HepG2 (cell line): Measurements from ENCODE around the gene THRB. TPM values are rescaled to one million over a fixed set of nuclear protein-coding genes. Genes with fewer than 3 reads are reported as not detected.
"Not testable (repeated sequence)": the region's sequence is repeated elsewhere in the genome, so short reads cannot be mapped to it uniquely, and the experiment has no call there.

Experiments
- ATAC-seq: fragments of 200-7000 bp; cut with Tn5 transposase; 3 replicates; pipeline ENCODE4 v1.9.1; 2020; ENCODE audit warnings: mild to moderate bottlenecking, moderate library complexity
- BruUV-seq: library from RNA; stranded (reverse); fragments of 400-500 nt; replicated peaks from 2 replicates; lab custom pipeline; 2021; lab: Mats Ljungman, UMichigan
- CTCF ChIA-PET: fragments of 300-600 bp; formaldehyde crosslinking; extraction: SDS; loops from one replicate; lab custom pipeline; 2021; ENCODE audit warnings: low total read pairs, inconsistent platforms, low intra/inter-chr PET ratio; lab: Yijun Ruan, JAX
- POLR2A ChIA-PET: fragments of 350-600 bp; sonication (Branson Sonifier 250); formaldehyde crosslinking; loops from one replicate; lab custom pipeline; 2020; ENCODE audit warnings: antibody characterized with exemption, inconsistent platforms; lab: Yijun Ruan, JAX
- DNase-seq: peaks from one replicate; pipeline ENCODE4 v3.0.0-alpha.2; 2015; ENCODE audit warnings: low spot score
- FAIRE-seq: peaks from 3 replicates; lab custom pipeline; 2011; peaks lifted over from hg19 to GRCh38; lab: Jason Lieb, UNC
- H2AFZ ChIP-seq: one replicate; pipeline ENCODE4 v1.6.1; 2011; ENCODE audit warnings: low read length, inconsistent platforms
- H3K27ac ChIP-seq: fragments of 300-600 bp; 3 replicates; pipeline ENCODE4 v1.8.0; 2011; ENCODE audit warnings: mixed run types, mild to moderate bottlenecking, mixed read lengths, low read length, inconsistent platforms; ENCODE audit not compliant: insufficient read depth; ENCODE audit errors: extremely low read length
- H3K27me3 ChIP-seq, 2 experiments: fragments of 200-600 bp in 1 of 2; 2 replicates in 1 of 2; 3 replicates in 1 of 2; pipeline versions ENCODE4 v1.6.0 to v1.8.0; 2011; ENCODE audit warnings: low read length in 2 of 2, mild to moderate bottlenecking in 2 of 2, moderate library complexity in 2 of 2, inconsistent platforms in 1 of 2; ENCODE audit not compliant: insufficient read depth in 2 of 2, control insufficient read depth in 1 of 2
- H3K36me3 ChIP-seq, 2 experiments: fragments of 200-600 bp in 1 of 2; replicated peaks in 1 of 2; 2 replicates in 1 of 2; 3 replicates in 1 of 2; pipeline versions ENCODE4 v1.5.1 to v1.8.0; 2011; ENCODE audit warnings: low read length in 2 of 2, inconsistent platforms in 1 of 2; ENCODE audit not compliant: insufficient read depth in 2 of 2, control insufficient read depth in 1 of 2
- H3K4me1 ChIP-seq: 2 replicates; pipeline ENCODE4 v1.5.1; 2012; ENCODE audit warnings: low read length, inconsistent platforms; ENCODE audit not compliant: insufficient read depth
- H3K4me2 ChIP-seq: 2 replicates; pipeline ENCODE4 v1.6.0; 2011; ENCODE audit warnings: low read depth, low read length, inconsistent platforms
- H3K4me3 ChIP-seq, 3 experiments: fragments of 200-600 bp in 1 of 3; sonication (generic), shearing (Covaris generic) in 1 of 3; replicated peaks in 1 of 3; 2 replicates each; pipeline ENCODE4 v1.5.1; 2011 to 2016; ENCODE audit warnings: low read length in 3 of 3, inconsistent platforms in 2 of 3, low read depth in 2 of 3, mild to moderate bottlenecking in 2 of 3, control low read depth in 1 of 3, mixed read lengths in 1 of 3; ENCODE audit not compliant: insufficient read depth in 1 of 3
- H3K79me2 ChIP-seq: one replicate; pipeline ENCODE4 v1.6.1; 2011; ENCODE audit warnings: low read length, inconsistent platforms; ENCODE audit not compliant: insufficient read depth
- H3K9ac ChIP-seq: 2 replicates; pipeline ENCODE4 v1.6.0; 2011; ENCODE audit warnings: mild to moderate bottlenecking, low read depth, low read length, inconsistent platforms; ENCODE audit not compliant: insufficient read depth
- H3K9me3 ChIP-seq: 2 replicates; pipeline ENCODE4 v1.5.1; 2012; ENCODE audit warnings: mild to moderate bottlenecking, low read length
- H4K20me1 ChIP-seq: 2 replicates; pipeline ENCODE4 v1.6.0; 2011; ENCODE audit warnings: inconsistent platforms, mild to moderate bottlenecking, low read length, moderate library complexity; ENCODE audit not compliant: insufficient read depth
- ZNF407 ChIP-seq: sonication (generic); formaldehyde crosslinking; IDR thresholded peaks from one replicate; pipeline ENCODE4 v1.5.1; 2020; ENCODE audit warnings: mild to moderate bottlenecking, missing genetic modification reagents; ENCODE audit errors: not compliant biosample characterization
- WGBS: methylation state at CpG from one replicate; pipeline ENCODE4 v1.1.6; 2017; ENCODE audit warnings: low lambda C conversion rate; 5-methylcytosine and 5-hydroxymethylcytosine counted together
- in situ Hi-C: cut with HindIII; loops from 2 replicates; pipeline ENCODE4 v1.10.0; 2017; ENCODE audit warnings: low pct_unique_long_range_greater_than_20kb; ENCODE audit not compliant: extremely low pct_ligation_motif_present
- intact Hi-C: fragments of 100-400 bp; cut with micrococcal nuclease; formaldehyde crosslinking; loops from one replicate; pipeline ENCODE4 v1.10.0; 2022; ENCODE audit not compliant: unreplicated experiment
- polyA plus RNA-seq, 8 experiments: library from polyadenylated mRNA; depleted of rRNA in 3 of 8; stranded (reverse) in 7 of 8; unstranded in 1 of 8; fragments of >200 nt; fragmentation: Illumina TruSeq in 4 of 8; extraction: Trizol in 4 of 8; gene quantifications; 2 replicates each; pipeline versions ENCODE4 v1.2.1 to v1.2.3, GENCODE V29; 2011 to 2016; ENCODE audit warnings: low read depth in 4 of 8, missing spikeins in 1 of 8, mixed read lengths in 1 of 8; ENCODE audit not compliant: insufficient read depth in 1 of 8
- total RNA-seq, 5 experiments: library from RNA; depleted of rRNA; stranded (reverse); fragments of >200 nt; fragmentation: Illumina TruSeq; extraction: Trizol; gene quantifications; 2 replicates each; pipeline ENCODE4 v1.2.3, GENCODE V29; 2016; ENCODE audit warnings: low read depth in 1 of 5

THRB gene
- total and polyA plus RNA-seq, 2 of the 13 experiments (the other 11 are each of a cell fraction or from before 2014, with no cell fraction given), result 4.7 to 22.7 TPM

DNA sequence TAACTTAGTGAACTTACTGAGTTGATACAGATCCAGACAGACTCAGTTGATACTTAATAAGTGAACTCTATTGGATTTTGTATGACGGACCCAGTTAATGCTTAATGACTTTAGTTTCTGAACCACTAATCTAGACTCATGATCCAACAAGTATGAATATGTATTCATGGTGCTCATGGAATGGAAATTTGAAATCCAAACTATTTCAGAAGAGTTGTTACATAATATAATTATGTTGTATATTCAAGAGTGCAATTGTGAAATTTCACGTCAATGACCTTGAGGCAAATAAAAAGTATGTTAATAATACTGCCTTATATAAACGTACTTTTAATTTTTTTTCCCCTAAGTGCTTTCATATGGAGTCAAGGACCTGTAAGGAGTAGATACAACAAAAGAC, 78.8 kb downstream of the THRB start (continued):
- TF ChIP-seq ZNF407 (CRISPR knock-in tag), result no peak

DNA sequence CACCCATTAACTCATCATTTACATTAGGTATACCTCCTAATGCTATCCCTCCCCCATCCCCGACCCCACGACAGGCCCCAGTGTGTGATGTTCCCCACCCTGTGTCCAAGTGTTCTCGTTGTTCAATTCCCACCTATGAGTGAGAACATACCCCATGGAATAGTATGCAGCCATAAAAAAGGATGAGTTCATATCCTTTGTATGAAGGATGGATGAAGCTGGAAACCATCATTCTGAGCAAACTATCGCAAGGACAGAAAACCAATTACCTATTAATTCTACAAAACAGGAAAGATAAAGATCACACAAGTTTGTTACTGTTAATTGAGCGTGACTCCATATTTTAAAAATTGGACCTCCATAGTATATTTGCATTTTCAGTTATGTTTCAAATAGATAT, 81.0 kb downstream of the THRB start:
- POLR2A ChIA-PET, result interaction anchor here (1.4 kb wide), 1 partner anchor 20 kb away, joined by 3 read pairs; no protein-coding TSS in a partner anchor
- H3K4me1 ChIP-seq, H2AFZ ChIP-seq, H3K9ac ChIP-seq, CTCF ChIA-PET, H3K4me3 ChIP-seq, H3K27ac ChIP-seq, H4K20me1 ChIP-seq, in situ Hi-C loops, H3K27me3 ChIP-seq, H3K36me3 ChIP-seq, H3K79me2 ChIP-seq, intact Hi-C loops, BruUV-seq, FAIRE-seq, H3K4me2 ChIP-seq, H3K9me3 ChIP-seq, DNase-seq, ATAC-seq: not testable (repeated sequence)
- WGBS, result 99% methylated on average over 5 of the region's 5 CpGs
